Measurements from ENCODE around the gene CLK3.

DNA sequence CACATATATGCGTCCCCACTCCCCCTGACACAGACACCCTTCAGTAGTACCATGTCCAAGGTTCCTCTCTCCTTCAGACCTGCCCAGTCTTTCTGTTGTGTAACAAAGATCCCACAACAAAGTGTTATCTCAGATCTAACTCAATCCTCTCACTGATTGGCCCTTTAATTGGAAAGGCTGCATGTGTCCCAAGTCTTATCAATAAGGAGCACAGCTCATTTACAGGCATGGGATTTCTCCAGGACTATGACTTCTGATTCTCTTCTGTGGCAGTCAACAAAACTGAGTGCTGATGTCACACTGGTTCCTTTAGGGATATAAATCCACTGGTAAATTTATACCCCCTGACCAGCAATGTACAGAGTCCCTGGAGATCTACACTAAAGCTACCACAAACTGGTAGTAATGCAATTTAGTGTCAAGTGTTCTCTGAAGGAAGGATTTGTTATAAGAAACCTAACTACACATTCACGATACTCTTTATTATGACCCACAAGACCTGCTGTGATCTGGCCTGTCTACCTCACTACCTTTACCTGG, 28.1 kb downstream of the CLK3 start:
- TF ChIP-seq EZH2 (optimal IDR thresholded peaks at IDR 0.05; ENCODE audit: low read depth, low read length): no peak
- TF ChIP-seq EZH2phosphoT487 (IDR thresholded peaks at IDR 0.05; ENCODE audit: low read length): no peak
- TF ChIP-seq, protein P1, sequence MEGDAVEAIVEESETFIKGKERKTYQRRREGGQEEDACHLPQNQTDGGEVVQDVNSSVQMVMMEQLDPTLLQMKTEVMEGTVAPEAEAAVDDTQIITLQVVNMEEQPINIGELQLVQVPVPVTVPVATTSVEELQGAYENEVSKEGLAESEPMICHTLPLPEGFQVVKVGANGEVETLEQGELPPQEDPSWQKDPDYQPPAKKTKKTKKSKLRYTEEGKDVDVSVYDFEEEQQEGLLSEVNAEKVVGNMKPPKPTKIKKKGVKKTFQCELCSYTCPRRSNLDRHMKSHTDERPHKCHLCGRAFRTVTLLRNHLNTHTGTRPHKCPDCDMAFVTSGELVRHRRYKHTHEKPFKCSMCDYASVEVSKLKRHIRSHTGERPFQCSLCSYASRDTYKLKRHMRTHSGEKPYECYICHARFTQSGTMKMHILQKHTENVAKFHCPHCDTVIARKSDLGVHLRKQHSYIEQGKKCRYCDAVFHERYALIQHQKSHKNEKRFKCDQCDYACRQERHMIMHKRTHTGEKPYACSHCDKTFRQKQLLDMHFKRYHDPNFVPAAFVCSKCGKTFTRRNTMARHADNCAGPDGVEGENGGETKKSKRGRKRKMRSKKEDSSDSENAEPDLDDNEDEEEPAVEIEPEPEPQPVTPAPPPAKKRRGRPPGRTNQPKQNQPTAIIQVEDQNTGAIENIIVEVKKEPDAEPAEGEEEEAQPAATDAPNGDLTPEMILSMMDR (IDR thresholded peaks at IDR 0.05; ENCODE audit: low read length): no peak
